Sciatic nerve (tissue), 2 donors: ENCODE measurements around the gene NDEL1. TPM values are rescaled to one million over a fixed set of nuclear protein-coding genes. Genes with fewer than 3 reads are reported as not detected.
A peak's percentile ranks its signal among the peaks of the same experiment; 100 is the strongest.

Experiments used
- ATAC-seq: fragments of 200-7000 bp; cut with Tn5 transposase; one replicate; pipeline ENCODE4 v1.9.1; 2020; ENCODE audit warnings: mild to moderate bottlenecking, moderate library complexity
- DNase-seq: peaks from one replicate; pipeline ENCODE4 v3.0.0-alpha.2; 2020; ENCODE audit warnings: low spot score
- intact Hi-C: fragments of 100-400 bp; cut with DNase I; formaldehyde crosslinking; loops from one replicate; pipeline ENCODE4 v1.14.2; 2022
- total RNA-seq: library from RNA; stranded (reverse); fragmentation: NEBNext Ultra II Directional; extraction: Animal tissue kit (Norgen Biotek cat#: 25700); gene quantifications from one replicate; pipeline ENCODE4 v1.2.1, GENCODE V29; 2021
- donor health status: DM: no; HTN: no; CAD: no.
- donor health status: DM: no; HTN: no; CAD: no.

NDEL1 gene
- total RNA-seq, 1 donor from 2014 or later, result 86.7 TPM

GRCh38 chr17:8445536-8445935, 9.9 kb downstream of the NDEL1 start:
- DNase-seq, result no peak
- intact Hi-C loops, result no loop called here
- no peak for ATAC-seq

DNA sequence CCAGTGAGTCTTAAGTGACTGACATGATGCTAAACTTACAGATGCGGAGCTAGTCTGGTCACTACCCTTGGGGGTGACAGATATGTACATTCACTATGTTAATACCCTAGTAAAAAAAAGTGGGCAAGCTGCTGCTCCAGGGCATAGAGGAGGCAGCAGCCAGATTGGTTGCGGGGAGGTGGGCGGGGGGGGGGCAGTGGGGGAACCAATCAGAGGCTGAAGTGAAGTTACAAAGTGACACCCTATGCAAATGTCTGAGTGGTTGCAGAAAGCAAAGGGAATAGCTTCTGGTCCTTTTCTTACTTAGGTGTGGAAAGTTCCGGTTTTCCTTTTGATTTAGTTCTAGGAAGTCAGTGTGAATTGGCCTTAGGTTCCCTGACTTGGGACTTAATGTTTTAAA, 12.1 kb downstream of the NDEL1 start:
- intact Hi-C loops, result no loop called here
- ATAC-seq (no peak), DNase-seq (no peak)

DNA sequence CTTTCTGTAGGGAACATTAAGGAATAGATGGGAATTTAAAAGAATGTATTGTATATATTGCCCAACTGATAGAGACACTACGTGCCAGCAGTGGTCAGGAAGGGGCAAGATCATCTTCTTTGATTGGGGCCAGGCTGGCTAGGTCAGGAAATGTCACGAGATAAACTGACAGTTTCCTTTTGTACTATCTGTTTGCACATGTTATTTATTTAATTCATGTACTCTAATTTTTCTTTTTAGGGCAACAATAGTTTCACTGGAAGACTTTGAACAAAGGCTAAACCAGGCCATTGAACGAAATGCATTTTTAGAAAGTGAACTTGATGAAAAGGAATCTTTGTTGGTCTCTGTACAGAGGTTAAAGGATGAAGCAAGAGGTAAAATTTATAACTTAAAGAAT, 12.6 kb downstream of the NDEL1 start:
- intact Hi-C loops, result no loop called here
- DNase-seq (no peak), ATAC-seq (no peak)

GRCh38 chr17:8451933-8452614, 16.4 kb downstream of the NDEL1 start:
- intact Hi-C loops, result no loop called here
- ATAC-seq (no peak), DNase-seq (no peak)

GRCh38 chr17:8453326-8453725, 17.6 kb downstream of the NDEL1 start:
- no peak for DNase-seq
- ATAC-seq, result no peak
- intact Hi-C loops, result no loop called here

DNA sequence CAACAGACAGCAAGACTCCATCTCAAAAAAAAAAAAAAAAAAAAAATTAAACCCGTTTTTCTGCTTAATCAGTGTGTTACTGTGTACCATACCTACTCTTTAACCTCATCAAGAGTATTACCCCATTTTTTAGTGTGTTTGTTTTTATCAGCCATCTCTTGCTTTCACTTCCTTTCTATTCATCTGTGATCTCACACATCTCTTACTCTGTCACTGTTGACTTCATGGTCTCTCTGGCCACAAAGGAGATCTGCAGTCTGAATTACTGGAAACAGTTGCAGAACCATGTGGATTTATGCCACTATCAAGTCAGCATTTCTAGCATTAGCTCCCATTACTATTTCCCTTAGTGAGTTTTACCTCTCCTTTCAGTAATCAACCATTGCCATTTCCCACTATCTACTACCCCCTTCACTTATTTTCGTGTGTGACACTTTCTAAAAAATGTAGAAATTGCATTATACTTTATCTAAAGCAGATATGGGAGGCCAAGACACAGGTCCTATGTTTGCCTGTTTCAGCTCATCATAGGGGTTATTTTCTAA, 20.1 kb downstream of the NDEL1 start:
- ATAC-seq (no peak), DNase-seq (no peak)
- intact Hi-C loops, result no loop called here

- ATAC-seq (no peak), DNase-seq (no peak)
- intact Hi-C loops, result no loop called here
Measured at GRCh38 chr17:8458128-8458527, 22.4 kb downstream of the NDEL1 start.

DNA sequence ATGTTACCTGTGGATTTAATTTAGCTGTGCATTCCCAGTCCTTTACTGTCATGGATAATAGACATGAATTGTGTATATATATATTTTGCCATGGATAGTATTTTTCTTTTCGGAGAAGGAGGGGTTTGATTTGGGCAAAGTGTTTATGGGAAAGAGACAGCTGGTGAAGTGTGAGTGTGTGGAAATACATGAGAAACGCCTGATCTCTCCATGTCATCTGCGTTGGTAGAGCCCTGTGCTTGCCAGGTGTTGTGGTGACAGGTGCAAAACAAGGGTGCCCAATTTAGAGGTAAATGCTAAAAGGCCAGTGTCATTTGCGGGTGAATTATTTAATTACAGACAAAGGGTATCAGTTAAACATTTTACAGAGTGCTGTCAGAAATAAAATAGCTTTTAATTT, 23.4 kb downstream of the NDEL1 start:
- DNase-seq, result no peak
- intact Hi-C loops, result no loop called here
- no peak for ATAC-seq

DNA sequence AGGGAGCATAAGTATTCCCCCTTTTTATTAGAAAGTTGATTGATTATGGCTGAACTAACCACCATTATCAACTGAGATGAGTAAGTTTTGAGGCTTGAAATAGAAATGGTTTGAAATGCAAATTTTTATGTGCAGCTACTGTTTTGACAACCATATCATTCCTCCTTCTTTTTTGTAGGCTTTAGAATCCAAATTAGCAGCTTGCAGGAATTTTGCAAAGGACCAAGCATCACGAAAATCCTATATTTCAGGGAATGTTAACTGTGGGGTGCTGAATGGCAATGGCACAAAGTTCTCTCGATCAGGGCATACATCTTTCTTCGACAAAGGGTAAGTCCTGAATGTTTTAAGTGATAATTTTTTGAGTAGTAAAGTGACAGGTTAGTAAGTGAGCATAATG, 24.1 kb downstream of the NDEL1 start:
- intact Hi-C loops, result no loop called here
- ATAC-seq (no peak), DNase-seq (no peak)

DNA sequence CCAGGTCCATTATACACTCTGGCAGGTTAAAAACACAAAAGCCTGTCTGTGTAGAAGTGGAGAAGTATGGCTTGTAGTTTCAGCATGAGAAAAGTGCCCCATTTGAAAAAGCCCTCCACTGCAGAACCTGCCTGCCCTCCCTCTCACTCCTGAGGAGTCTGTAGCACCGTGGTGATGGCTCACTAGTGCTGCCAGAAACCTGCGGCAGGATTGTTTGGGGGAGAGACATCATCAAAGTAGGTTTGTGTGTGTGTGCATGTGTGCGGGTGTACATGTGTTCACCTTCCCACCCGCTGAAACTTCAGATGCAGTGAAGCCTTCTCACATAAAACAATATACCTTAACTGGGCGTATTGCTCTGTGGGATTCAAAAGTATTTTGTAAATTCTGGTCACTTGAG, 26.9 kb downstream of the NDEL1 start:
- DNase-seq (no peak), ATAC-seq (no peak)
- intact Hi-C loops, result no loop called here

DNA sequence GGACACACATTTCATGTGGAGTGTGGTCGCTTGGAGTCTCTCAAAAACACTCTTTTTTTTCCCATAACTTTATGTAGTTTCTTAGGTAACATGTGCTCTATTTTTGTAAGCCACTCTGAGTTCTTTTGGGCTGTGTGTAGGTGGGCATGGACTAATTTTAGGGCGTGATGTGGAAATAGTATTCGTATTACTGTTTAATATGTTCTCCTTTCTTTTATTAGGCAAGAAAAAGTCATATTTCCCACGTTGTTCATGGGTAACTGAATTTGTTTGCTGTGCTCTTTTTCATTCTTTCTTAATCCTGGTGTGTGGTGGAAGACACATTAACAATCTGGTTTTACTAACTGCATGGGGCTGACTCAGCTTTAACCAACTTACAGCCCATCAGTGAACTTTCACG, 27.4 kb downstream of the NDEL1 start:
- ATAC-seq, result no peak
- intact Hi-C loops, result no loop called here

DNA sequence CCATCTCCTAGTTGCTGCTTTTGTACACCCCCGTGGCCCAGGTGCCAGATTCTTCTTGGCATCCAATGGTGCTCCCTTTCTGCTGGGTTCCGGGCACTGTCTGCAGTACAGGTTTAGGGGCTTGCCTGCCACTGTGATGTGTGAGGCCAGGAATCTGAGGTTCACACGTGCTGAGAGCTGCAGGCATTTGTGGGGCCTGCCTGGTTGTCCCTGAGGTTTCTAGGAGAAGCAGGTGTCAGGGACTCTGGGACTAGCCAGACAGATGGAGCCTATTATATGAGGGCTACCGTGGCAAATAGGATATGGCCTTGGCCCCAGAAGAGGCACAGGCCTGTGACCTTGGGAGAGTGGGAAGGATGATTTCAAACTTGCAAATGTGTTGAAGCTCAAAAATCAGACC, 29.3 kb downstream of the NDEL1 start:
- no peak for ATAC-seq
- intact Hi-C loops, result no loop called here

More for the DNA sequence above, 27.4 kb downstream of the NDEL1 start:
- DNase-seq, result no peak

DNA sequence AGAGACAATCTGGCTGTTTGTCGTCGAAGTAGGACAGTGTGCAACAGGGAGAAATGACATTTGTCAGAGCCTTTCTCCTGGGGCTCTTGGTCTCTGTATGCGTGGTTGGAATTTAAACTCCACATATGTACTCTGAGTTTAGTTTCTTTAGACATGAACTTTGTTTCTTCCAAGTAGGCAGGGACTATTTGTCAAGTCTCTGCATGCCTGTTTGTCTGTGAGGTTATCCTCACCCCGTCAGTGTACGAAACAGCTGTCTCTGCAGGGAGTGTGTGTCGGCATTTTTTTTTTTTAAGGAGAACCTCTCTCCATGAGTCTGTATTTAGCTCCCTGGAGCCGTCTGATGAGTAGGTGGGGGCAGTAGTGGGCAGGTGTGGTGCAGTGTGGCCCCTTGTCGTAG, 29.7 kb downstream of the NDEL1 start:
- ATAC-seq, result no peak
- intact Hi-C loops, result no loop called here
- DNase-seq, result no peak

More for the DNA sequence above, 29.3 kb downstream of the NDEL1 start:
- no peak for DNase-seq

DNA sequence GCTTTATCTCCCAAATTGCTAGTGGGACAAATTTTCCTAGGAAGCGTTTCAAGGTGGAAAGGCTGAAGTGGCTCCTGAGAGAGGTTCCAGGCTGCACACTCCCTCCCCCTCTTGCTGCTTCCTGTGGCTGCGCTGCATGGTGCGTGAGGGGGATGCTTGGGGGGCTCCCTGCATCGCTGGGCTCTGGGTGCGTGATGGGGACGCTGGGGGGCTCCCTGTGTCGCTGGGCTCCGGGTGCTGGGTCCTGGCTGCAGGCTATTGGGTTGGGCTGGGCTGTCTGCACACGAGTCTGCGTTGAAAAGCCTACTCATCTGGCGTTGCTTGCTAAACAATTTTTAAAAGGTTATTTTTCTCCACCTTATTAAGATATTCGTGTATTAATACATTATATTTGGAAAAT, 30.1 kb downstream of the NDEL1 start:
- DNase-seq (no peak), ATAC-seq (no peak)
- intact Hi-C loops, result no loop called here

- intact Hi-C loops, result no loop called here
- ATAC-seq (peak; percentile 18), DNase-seq (no peak)
Measured at GRCh38 chr17:8466456-8466855, 30.8 kb downstream of the NDEL1 start.

DNA sequence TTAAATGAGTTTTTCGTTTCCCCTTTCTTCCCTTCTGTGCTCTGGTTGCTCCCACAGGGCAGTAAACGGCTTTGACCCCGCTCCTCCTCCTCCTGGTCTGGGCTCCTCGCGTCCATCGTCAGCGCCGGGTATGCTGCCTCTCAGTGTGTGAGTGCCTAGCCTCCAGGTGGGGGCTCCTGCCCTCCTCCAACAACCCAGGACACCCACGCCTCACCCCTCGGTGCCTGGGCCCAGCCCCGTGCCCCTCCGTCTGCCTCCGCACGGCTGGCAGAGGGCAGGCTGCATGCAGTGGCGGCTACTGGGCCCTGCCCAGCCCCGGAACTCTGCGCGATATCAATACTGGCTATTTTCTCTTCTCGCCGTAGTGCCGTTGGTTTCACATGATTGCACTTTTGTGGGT, 31.2 kb downstream of the NDEL1 start:
- intact Hi-C loops, result no loop called here
- ATAC-seq (peak; percentile 3), DNase-seq (no peak)

DNA sequence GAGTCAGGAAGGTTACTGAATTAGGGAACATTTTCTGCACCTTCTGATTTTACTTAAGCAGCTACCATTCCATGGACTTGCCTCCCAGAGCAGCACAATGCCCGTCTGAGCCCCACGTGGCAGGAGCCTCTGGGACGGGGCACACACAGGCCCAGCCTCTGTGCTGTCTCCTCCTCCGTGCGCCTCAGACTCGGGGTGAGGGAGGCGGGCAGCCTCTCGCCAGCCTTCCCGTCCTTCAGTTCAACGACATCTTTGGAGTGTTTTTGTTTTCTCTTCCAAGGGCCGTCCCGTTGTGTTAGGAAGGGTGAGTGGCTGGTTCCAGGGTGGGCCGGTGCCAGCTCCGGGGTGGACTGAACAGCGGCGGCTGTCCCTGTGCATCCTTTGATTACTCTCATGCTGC, 31.8 kb downstream of the NDEL1 start:
- DNase-seq (no peak), ATAC-seq (peak; percentile 23)
- intact Hi-C loops, result no loop called here

DNA sequence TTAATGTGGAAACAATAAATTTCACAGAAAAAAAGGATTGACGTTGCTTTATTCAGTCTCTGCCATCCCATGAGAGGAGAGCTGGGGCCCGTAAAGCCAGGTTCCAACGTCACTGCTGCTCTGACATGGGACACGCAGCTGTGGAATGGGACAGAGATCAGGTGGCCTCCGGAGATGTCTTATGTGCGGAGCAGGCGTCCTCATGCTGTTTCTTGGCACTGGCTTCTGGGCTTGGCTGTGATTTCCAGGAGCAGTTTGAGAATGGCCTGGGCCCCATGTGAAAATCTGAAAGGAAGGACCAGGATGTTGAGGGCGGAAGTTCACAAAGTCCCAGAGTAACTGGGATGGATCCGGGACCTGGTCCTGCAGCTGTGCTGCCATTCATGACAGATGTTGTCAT, 32.4 kb downstream of the NDEL1 start:
- intact Hi-C loops, result no loop called here
- peak; percentile 73 for DNase-seq
- ATAC-seq, result peak; percentile 83

DNA sequence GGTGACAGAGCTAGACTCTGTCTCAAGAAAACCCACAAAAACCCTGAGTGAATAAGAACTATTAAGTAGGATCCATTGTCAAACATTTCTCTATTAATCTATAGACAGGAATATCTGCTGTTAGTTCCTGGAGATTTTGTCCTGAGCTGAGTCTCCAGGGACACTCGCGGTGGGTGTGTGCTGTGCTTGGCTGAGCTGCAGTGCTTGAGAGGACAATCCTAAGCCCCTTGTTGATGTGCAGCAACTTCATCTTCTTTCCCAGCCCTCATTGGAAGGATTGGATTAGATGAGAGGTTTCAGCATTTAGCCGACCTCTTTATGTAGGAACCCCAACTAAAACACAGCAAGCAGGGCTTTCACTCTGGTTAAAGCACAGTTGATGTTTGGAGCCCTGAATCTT, 33.3 kb downstream of the NDEL1 start:
- intact Hi-C loops, result no loop called here
- ATAC-seq, result no peak

GRCh38 chr17:8469964-8470363, 34.3 kb downstream of the NDEL1 start:
- DNase-seq (no peak), ATAC-seq (no peak)
- intact Hi-C loops, result no loop called here

More for the DNA sequence above, 33.3 kb downstream of the NDEL1 start:
- no peak for DNase-seq

DNA sequence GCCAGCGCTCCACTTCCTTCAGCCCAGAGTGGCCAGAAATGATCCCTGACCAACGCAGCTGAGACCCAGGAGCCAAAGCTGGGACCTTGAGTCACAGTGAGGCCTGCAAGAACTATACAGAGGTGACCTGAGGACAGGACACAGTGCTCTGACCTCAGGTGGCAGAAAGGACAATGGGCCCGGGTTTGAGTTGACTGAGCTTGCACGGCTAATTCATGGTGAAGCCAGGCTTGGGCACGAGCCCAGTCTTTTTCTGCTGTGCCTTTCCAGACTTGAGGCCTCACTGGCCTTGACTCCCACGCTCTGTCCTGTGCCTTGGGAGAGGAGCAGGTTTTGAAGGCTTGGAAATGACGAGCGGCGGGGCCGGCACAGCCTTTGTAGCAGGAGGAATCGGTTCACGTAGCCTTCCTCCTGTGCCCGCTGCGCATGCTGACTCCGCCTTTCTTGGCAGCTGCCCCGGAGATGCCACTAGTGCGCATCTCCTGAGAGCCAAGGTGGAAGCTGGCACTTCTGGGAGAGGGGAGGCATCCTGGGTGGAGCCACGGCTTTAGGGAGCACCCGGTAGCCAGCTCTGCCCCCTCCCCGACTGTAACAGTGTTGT, 34.9 kb downstream of the NDEL1 start:
- DNase-seq, result no peak
- no peak for ATAC-seq
- intact Hi-C loops, result no loop called here
